HepG2 (cell line): Measurements from ENCODE around the gene SECTM1. TPM values are rescaled to one million over a fixed set of nuclear protein-coding genes. Genes with fewer than 3 reads are reported as not detected.

Experiments
- AGO1 ChIP-seq: fragments of 200-400 bp; formaldehyde crosslinking; IDR thresholded peaks from 2 replicates; pipeline ENCODE4 v1.6.1; 2017; ENCODE audit warnings: mild to moderate bottlenecking, low read depth, low read length, moderate library complexity; ENCODE audit not compliant: poor library complexity, severe bottlenecking
- CSRNP2 ChIP-seq: sonication (generic); formaldehyde crosslinking; conservative IDR thresholded peaks from 2 replicates; pipeline ENCODE4 v1.8.0; 2022; ENCODE audit warnings: low read depth, missing genetic modification reagents
- EP300 ChIP-seq, 3 experiments: sonication (generic) in 1 of 3; formaldehyde crosslinking in 1 of 3; IDR thresholded peaks; 2 replicates each; pipeline versions ENCODE4 v1.5.1 to v1.6.1; 2011 to 2020; ENCODE audit warnings: low read depth in 2 of 3, low read length in 2 of 3, borderline replicate concordance in 1 of 3, improper control_type of control experiment in 1 of 3, mild to moderate bottlenecking in 1 of 3, missing genetic modification reagents in 1 of 3, moderate library complexity in 1 of 3
- KDM3A ChIP-seq: IDR thresholded peaks from 2 replicates; pipeline ENCODE4 v1.6.1; 2018; ENCODE audit warnings: low read depth, missing compliant biosample characterization
- NFYB ChIP-seq: sonication (generic); formaldehyde crosslinking; IDR thresholded peaks from 2 replicates; pipeline ENCODE4 v1.4.0; 2020; ENCODE audit warnings: missing genetic modification reagents
- ZFYVE20 ChIP-seq: sonication (generic); formaldehyde crosslinking; IDR thresholded peaks from 2 replicates; pipeline ENCODE4 v1.8.0; 2023; ENCODE audit warnings: low read depth, mild to moderate bottlenecking, moderate library complexity, missing genetic modification reagents, borderline replicate concordance
- ZMYM4 ChIP-seq: sonication (generic); formaldehyde crosslinking; IDR thresholded peaks from 2 replicates; pipeline ENCODE4 v1.8.1; 2023; ENCODE audit warnings: mild to moderate bottlenecking, missing genetic modification reagents
- ZNF225 ChIP-seq: sonication (generic); formaldehyde crosslinking; IDR thresholded peaks from 2 replicates; pipeline ENCODE4 v1.4.0; 2020; ENCODE audit warnings: mild to moderate bottlenecking, missing genetic modification reagents
- ZNF350 ChIP-seq: sonication (generic); formaldehyde crosslinking; IDR thresholded peaks from 2 replicates; pipeline ENCODE4 v1.4.0; 2020; ENCODE audit warnings: mild to moderate bottlenecking, low read depth, missing genetic modification reagents, borderline replicate concordance
- ZNF430 ChIP-seq: sonication (generic); formaldehyde crosslinking; IDR thresholded peaks from 2 replicates; pipeline ENCODE4 v1.9.0; 2021; ENCODE audit warnings: mild to moderate bottlenecking, missing genetic modification reagents
- ZNF577 ChIP-seq: sonication (generic); formaldehyde crosslinking; IDR thresholded peaks from 2 replicates; pipeline ENCODE4 v1.4.0; 2020; ENCODE audit warnings: mild to moderate bottlenecking, low read depth, missing genetic modification reagents, borderline replicate concordance
- ZSCAN21 ChIP-seq: sonication (generic); formaldehyde crosslinking; IDR thresholded peaks from 2 replicates; pipeline ENCODE4 v1.8.0; 2022; ENCODE audit warnings: mild to moderate bottlenecking, missing genetic modification reagents, moderate library complexity, borderline replicate concordance
- polyA plus RNA-seq, 8 experiments: library from polyadenylated mRNA; depleted of rRNA in 3 of 8; stranded (reverse) in 7 of 8; unstranded in 1 of 8; fragments of >200 nt; fragmentation: Illumina TruSeq in 4 of 8; extraction: Trizol in 4 of 8; gene quantifications; 2 replicates each; pipeline versions ENCODE4 v1.2.1 to v1.2.3, GENCODE V29; 2011 to 2016; ENCODE audit warnings: low read depth in 4 of 8, missing spikeins in 1 of 8, mixed read lengths in 1 of 8; ENCODE audit not compliant: insufficient read depth in 1 of 8
- total RNA-seq, 5 experiments: library from RNA; depleted of rRNA; stranded (reverse); fragments of >200 nt; fragmentation: Illumina TruSeq; extraction: Trizol; gene quantifications; 2 replicates each; pipeline ENCODE4 v1.2.3, GENCODE V29; 2016; ENCODE audit warnings: low read depth in 1 of 5
- TF ChIP-seq, protein P1 (sequence below): IDR thresholded peaks from 2 replicates; pipeline ENCODE4 v1.6.1; 2012; ENCODE audit warnings: low read depth, low read length, improper control_type of control experiment
- TF ChIP-seq, protein P2 (sequence below): sonication (generic); formaldehyde crosslinking; IDR thresholded peaks from 2 replicates; pipeline ENCODE4 v1.5.1; 2020; ENCODE audit warnings: mild to moderate bottlenecking, missing genetic modification reagents, borderline replicate concordance

Gene SECTM1
- total and polyA plus RNA-seq, 2 of the 13 experiments (the other 11 are each of a cell fraction or from before 2014, with no cell fraction given) = 3.5 to 5.3 TPM

GRCh38 chr17:82300707-82301270, 32.8 kb downstream of the SECTM1 start (continued):
- TF ChIP-seq AGO1 (peak; percentile 67), EP300 (IDR thresholded peaks at IDR 0.05; ENCODE audit: low read depth in 2 of 2, low read length in 2 of 2) (no peak), EP300 (CRISPR knock-in tag; IDR thresholded peaks at IDR 0.05; ENCODE audit: borderline replicate concordance) (0 out of 2 replicates have a peak, but pooled peaks have one; percentile 16), ZNF350 (CRISPR knock-in tag) (peak; percentile 16; the same call in 1 of the 2 replicates), NFYB (CRISPR knock-in tag) (no peak), CSRNP2 (CRISPR knock-in tag) (no peak), ZMYM4 (CRISPR knock-in tag) (no peak), ZNF577 (CRISPR knock-in tag) (no peak), ZNF225 (CRISPR knock-in tag) (no peak; the same call in 1 of the 2 replicates), KDM3A (CRISPR knock-in tag) (peak; percentile 79; the same call in 1 of the 2 replicates), ZSCAN21 (CRISPR knock-in tag) (0 out of 2 replicates have a peak, but pooled peaks have one; percentile 16), ZNF430 (CRISPR knock-in tag) (no peak), ZFYVE20 (no peak)
- TF ChIP-seq, protein P1, sequence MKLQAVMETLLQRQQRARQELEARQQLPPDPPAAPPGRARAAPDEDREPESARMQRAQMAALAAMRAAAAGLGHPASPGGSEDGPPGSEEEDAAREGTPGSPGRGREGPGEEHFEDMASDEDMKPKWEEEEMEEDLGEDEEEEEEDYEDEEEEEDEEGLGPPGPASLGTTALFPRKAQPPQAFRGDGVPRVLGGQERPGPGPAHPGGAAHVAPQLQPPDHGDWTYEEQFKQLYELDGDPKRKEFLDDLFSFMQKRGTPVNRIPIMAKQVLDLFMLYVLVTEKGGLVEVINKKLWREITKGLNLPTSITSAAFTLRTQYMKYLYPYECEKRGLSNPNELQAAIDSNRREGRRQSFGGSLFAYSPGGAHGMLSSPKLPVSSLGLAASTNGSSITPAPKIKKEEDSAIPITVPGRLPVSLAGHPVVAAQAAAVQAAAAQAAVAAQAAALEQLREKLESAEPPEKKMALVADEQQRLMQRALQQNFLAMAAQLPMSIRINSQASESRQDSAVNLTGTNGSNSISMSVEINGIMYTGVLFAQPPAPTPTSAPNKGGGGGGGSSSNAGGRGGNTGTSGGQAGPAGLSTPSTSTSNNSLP = 0 out of 2 replicates have a peak, but pooled peaks have one; percentile 16
- TF ChIP-seq, protein P2, sequence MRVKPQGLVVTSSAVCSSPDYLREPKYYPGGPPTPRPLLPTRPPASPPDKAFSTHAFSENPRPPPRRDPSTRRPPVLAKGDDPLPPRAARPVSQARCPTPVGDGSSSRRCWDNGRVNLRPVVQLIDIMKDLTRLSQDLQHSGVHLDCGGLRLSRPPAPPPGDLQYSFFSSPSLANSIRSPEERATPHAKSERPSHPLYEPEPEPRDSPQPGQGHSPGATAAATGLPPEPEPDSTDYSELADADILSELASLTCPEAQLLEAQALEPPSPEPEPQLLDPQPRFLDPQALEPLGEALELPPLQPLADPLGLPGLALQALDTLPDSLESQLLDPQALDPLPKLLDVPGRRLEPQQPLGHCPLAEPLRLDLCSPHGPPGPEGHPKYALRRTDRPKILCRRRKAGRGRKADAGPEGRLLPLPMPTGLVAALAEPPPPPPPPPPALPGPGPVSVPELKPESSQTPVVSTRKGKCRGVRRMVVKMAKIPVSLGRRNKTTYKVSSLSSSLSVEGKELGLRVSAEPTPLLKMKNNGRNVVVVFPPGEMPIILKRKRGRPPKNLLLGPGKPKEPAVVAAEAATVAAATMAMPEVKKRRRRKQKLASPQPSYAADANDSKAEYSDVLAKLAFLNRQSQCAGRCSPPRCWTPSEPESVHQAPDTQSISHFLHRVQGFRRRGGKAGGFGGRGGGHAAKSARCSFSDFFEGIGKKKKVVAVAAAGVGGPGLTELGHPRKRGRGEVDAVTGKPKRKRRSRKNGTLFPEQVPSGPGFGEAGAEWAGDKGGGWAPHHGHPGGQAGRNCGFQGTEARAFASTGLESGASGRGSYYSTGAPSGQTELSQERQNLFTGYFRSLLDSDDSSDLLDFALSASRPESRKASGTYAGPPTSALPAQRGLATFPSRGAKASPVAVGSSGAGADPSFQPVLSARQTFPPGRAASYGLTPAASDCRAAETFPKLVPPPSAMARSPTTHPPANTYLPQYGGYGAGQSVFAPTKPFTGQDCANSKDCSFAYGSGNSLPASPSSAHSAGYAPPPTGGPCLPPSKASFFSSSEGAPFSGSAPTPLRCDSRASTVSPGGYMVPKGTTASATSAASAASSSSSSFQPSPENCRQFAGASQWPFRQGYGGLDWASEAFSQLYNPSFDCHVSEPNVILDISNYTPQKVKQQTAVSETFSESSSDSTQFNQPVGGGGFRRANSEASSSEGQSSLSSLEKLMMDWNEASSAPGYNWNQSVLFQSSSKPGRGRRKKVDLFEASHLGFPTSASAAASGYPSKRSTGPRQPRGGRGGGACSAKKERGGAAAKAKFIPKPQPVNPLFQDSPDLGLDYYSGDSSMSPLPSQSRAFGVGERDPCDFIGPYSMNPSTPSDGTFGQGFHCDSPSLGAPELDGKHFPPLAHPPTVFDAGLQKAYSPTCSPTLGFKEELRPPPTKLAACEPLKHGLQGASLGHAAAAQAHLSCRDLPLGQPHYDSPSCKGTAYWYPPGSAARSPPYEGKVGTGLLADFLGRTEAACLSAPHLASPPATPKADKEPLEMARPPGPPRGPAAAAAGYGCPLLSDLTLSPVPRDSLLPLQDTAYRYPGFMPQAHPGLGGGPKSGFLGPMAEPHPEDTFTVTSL (CRISPR knock-in tag) = no peak
